Measurements from ENCODE around the gene ZNF175. TPM values are rescaled to one million over a fixed set of nuclear protein-coding genes. Genes with fewer than 3 reads are reported as not detected.

ZNF175 gene
- total and polyA plus RNA-seq, 2 donors (not counting 3 experiments of a cell fraction or from before 2014, with no cell fraction given), result 4.9 to 16.5 TPM

DNA sequence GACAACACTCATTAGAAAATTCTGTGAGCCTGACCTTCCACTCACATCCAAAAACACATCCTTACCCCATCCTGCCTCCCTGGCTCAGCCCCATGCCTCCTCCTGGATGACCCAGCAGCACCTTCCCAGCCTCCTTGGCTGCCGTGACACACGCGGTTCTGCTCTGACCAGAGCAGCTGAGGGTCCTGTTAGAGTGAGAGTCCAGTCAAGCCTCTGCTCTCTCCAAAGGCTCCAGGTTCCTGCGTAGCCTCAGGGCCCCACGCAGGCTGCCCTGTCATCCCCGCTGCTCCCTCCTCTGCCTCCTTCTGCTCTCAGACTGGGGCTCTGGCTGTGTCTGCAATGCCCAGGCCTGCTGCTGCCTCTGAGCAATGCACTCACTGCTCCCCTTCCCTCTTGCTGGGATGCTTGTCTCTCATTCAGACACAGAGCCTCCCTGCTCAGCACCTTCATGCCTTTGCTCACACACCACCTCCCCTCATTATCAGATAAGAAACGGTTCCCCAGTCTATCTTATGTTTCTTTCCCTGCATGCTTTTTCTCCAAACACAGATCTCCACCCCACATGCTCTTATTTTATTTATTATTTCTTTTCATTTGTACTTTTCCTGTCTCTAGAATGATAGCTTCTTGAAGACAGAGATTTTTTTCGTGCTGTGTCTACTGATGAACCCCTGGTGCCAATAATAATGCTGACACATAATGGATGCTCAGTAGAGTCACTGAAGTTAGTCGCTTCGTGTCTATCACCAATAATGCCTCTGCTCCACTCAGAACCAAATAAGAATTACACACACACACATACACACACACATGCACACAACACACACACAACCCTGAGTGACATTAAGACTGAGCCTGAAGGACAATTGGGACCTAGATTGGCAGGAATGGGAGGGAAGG, 29.4 kb upstream of the ZNF175 start:
- FAIRE-seq (no peak), DNase-seq (ENCODE audit: low read depth, low spot score) (no peak)
- ChIA-PET CTCF (interaction anchor here (1.7 kb wide), 1 partner anchor 9 kb away, joined by 4 read pairs; no protein-coding TSS in a partner anchor), POLR2A (no interaction called here)
- Histone ChIP-seq H3K4me3 (replicated peaks in 1 of 3; ENCODE audit: insufficient read depth in 1 of 3, low read depth in 1 of 3, low read length in 3 of 3) (no peak overlapping the region), H3K9ac (replicated peaks; ENCODE audit: extremely low read depth, insufficient read depth, low read length) (no peak overlapping the region), H3K9me3 (replicated peaks; ENCODE audit: control insufficient read depth, insufficient read depth, low read length) (no peaks in the 10 kb centered on the region), H2AFZ (ENCODE audit: low read depth, low read length) (no peak overlapping the region), H3K79me2 (ENCODE audit: control insufficient read depth, insufficient read depth, low read length) (no peaks in the 10 kb centered on the region), H3K9me1 (replicated peaks; ENCODE audit: control insufficient read depth, extremely low read depth, insufficient read depth, low read length) (no peaks in the 10 kb centered on the region), H3K4me2 (ENCODE audit: insufficient read depth, low read length) (no peak overlapping the region), H3K27ac (ENCODE audit: insufficient read depth, low read depth, low read length) (no peak overlapping the region), H3K27me3 (ENCODE audit: control insufficient read depth in 2 of 2, insufficient read depth in 2 of 2, low read length in 2 of 2) (peaks cover 0 to 3% of the 10 kb centered on the region in 2 experiments), H3K4me1 (ENCODE audit: control insufficient read depth, extremely low read depth, insufficient read depth, low read length) (peaks cover 11% of the 10 kb centered on the region), H3K36me3 (ENCODE audit: control insufficient read depth in 2 of 2, extremely low read depth in 1 of 2, insufficient read depth in 2 of 2, low read length in 2 of 2) (no peaks in the 10 kb centered on the region), H4K20me1 (replicated peaks; ENCODE audit: control insufficient read depth, extremely low read depth, insufficient read depth, low read length) (no peaks in the 10 kb centered on the region)
- no peak for TF ChIP-seq POLR2A (IDR thresholded peaks at IDR 0.05; ENCODE audit: low read depth, low read length)
- TF ChIP-seq, protein P1, sequence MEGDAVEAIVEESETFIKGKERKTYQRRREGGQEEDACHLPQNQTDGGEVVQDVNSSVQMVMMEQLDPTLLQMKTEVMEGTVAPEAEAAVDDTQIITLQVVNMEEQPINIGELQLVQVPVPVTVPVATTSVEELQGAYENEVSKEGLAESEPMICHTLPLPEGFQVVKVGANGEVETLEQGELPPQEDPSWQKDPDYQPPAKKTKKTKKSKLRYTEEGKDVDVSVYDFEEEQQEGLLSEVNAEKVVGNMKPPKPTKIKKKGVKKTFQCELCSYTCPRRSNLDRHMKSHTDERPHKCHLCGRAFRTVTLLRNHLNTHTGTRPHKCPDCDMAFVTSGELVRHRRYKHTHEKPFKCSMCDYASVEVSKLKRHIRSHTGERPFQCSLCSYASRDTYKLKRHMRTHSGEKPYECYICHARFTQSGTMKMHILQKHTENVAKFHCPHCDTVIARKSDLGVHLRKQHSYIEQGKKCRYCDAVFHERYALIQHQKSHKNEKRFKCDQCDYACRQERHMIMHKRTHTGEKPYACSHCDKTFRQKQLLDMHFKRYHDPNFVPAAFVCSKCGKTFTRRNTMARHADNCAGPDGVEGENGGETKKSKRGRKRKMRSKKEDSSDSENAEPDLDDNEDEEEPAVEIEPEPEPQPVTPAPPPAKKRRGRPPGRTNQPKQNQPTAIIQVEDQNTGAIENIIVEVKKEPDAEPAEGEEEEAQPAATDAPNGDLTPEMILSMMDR (IDR thresholded peaks at IDR 0.05; ENCODE audit: extremely low read depth in 1 of 2, insufficient read depth in 1 of 2, low read depth in 1 of 2, low read length in 2 of 2), result no peak
- TF ChIP-seq POLR2AphosphoS5 (IDR thresholded peaks at IDR 0.05; ENCODE audit: insufficient read depth, low read depth, low read length), result no peak
- no peak for TF ChIP-seq FOS (IDR thresholded peaks at IDR 0.05; ENCODE audit: borderline replicate concordance, insufficient read depth, low read length)
- TF ChIP-seq EZH2 (IDR thresholded peaks at IDR 0.05; ENCODE audit: borderline replicate concordance, low read depth, low read length, severe bottlenecking), result no peak
- no peak for TF ChIP-seq JUN (IDR thresholded peaks at IDR 0.05; ENCODE audit: borderline replicate concordance, insufficient read depth, insufficient read length, low read depth)
- no peak for TF ChIP-seq MYC (IDR thresholded peaks at IDR 0.05; ENCODE audit: low read depth, low read length)
- TF ChIP-seq, protein P2, sequence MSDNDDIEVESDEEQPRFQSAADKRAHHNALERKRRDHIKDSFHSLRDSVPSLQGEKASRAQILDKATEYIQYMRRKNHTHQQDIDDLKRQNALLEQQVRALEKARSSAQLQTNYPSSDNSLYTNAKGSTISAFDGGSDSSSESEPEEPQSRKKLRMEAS (IDR thresholded peaks at IDR 0.05; ENCODE audit: insufficient read depth, insufficient read length), result no peak
- no peak for TF ChIP-seq GATA2 (IDR thresholded peaks at IDR 0.05; ENCODE audit: insufficient read depth, insufficient read length, low read depth, low read length)
- dilution Hi-C loops (cut with MboI; ENCODE audit: extremely low pct_ligation_motif_present, low sequenced_read_pairs), result no loop called here
- BruUV-seq (replicated peaks), result no TSS peak
- intact Hi-C loops (cut with micrococcal nuclease), result no loop called here

Data from endothelial cell of umbilical vein (primary cell).